Tibial nerve (tissue), 4 donors: ENCODE results near the gene FLYWCH2. TPM values are rescaled to one million over a fixed set of nuclear protein-coding genes. Genes with fewer than 3 reads are reported as not detected.
A peak's percentile ranks its signal among the peaks of the same experiment; 100 is the strongest.

ENCODE experiments used
- DNase-seq, 2 donors: peaks; one replicate each; pipeline ENCODE4 v3.0.0-alpha.2; 2019; ENCODE audit warnings: low spot score in 2 of 2
- H3K27ac ChIP-seq, 4 donors: fragments of 200-600 bp; sonication (generic) in 3 of 4; one replicate each; pipeline ENCODE4 v1.5.1; 2017 to 2019; ENCODE audit warnings: mild to moderate bottlenecking in 1 of 4
- H3K27me3 ChIP-seq, 2 donors: fragments of 200-600 bp; sonication (generic) in 1 of 2; one replicate each; pipeline versions ENCODE4 v1.5.1 to v1.6.0; 2017 to 2019
- H3K36me3 ChIP-seq, 3 donors: fragments of 200-600 bp; sonication (generic); one replicate each; pipeline ENCODE4 v1.5.1; 2018 to 2019
- H3K4me1 ChIP-seq, 4 donors: fragments of 200-600 bp; sonication (generic) in 3 of 4; one replicate each; pipeline ENCODE4 v1.5.1; 2017 to 2019
- H3K4me3 ChIP-seq, 4 donors: fragments of 200-600 bp; sonication (generic) in 3 of 4; one replicate each; pipeline ENCODE4 v1.5.1; 2017 to 2019; ENCODE audit warnings: mild to moderate bottlenecking in 1 of 4, moderate library complexity in 1 of 4
- H3K9me3 ChIP-seq, 4 donors: fragments of 200-600 bp; sonication (generic) in 3 of 4; one replicate each; pipeline ENCODE4 v1.5.1; 2017 to 2019
- EP300 ChIP-seq, 2 donors: sonication (generic); formaldehyde crosslinking; IDR thresholded peaks; one replicate each; pipeline ENCODE4 v1.6.1; 2017; ENCODE audit warnings: antibody characterized with exemption in 2 of 2, mild to moderate bottlenecking in 1 of 2
- POLR2A ChIP-seq, 2 donors: fragments of 450-650 bp; IDR thresholded peaks; one replicate each; pipeline ENCODE4 v1.6.1; 2017; ENCODE audit warnings: antibody characterized with exemption in 2 of 2, mild to moderate bottlenecking in 2 of 2, moderate library complexity in 2 of 2
- WGBS, 2 donors: methylation state at CpG; one replicate each; pipeline ENCODE4 v1.1.5; 2018; 5-methylcytosine and 5-hydroxymethylcytosine counted together
- total RNA-seq, 4 donors: library from RNA; depleted of rRNA; stranded (reverse); fragments of >200 nt; gene quantifications; one replicate each; pipeline ENCODE4 v1.1.0, GENCODE V29; 2016
- TF ChIP-seq, protein P1 (sequence below), 5 experiments: fragments of 200-600 bp in 3 of 5; fragments of 450-650 bp in 2 of 5; sonication (generic) in 3 of 5; IDR thresholded peaks; one replicate each; pipeline ENCODE4 v1.5.1; 2016 to 2019; ENCODE audit warnings: antibody characterized with exemption in 5 of 5, mild to moderate bottlenecking in 3 of 5, moderate library complexity in 2 of 5

Gene FLYWCH2
- total RNA-seq, 4 donors from 2014 or later, result 66.2 to 76.8 (median 72.8) TPM

DNA sequence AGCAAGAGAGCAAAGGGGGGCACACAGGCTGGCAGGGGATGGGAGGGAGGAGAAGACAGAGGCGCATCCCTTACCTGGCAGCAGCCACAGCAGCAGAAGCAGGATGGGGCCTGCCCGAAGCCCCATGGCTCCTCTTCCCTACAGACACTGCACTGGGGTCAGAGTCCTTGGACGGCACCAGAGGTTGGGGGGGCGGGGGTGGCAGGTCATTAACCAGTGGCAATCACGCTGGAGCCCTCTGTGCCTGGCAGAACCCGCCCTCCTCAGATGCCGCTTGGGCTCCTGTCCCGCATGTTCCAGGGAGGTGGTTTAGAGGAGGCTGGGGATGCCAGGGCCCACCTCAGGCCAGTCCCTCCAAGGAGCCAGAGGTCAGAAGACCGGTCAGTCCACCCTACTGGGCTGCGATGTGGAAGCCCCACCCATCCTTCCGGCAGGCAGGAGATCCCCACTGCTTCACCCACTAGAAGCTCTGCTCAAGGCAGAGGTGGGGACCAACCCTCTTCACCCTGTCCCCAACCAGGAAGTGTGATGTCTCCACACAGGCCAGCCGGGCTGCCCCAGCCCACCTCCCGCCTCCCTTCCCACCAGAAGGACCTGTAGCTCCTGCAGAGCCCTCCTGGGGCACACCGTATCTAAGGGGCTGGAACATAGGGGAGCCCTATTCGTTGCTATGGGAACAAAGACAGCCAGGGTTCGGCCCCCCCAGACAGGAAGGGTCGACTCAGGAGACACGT, 41.2 kb upstream of the FLYWCH2 start:
- TF ChIP-seq POLR2A (IDR thresholded peaks at IDR 0.05), result no peak
- TF ChIP-seq, protein P1, sequence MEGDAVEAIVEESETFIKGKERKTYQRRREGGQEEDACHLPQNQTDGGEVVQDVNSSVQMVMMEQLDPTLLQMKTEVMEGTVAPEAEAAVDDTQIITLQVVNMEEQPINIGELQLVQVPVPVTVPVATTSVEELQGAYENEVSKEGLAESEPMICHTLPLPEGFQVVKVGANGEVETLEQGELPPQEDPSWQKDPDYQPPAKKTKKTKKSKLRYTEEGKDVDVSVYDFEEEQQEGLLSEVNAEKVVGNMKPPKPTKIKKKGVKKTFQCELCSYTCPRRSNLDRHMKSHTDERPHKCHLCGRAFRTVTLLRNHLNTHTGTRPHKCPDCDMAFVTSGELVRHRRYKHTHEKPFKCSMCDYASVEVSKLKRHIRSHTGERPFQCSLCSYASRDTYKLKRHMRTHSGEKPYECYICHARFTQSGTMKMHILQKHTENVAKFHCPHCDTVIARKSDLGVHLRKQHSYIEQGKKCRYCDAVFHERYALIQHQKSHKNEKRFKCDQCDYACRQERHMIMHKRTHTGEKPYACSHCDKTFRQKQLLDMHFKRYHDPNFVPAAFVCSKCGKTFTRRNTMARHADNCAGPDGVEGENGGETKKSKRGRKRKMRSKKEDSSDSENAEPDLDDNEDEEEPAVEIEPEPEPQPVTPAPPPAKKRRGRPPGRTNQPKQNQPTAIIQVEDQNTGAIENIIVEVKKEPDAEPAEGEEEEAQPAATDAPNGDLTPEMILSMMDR (IDR thresholded peaks at IDR 0.05), result no peak
- no peak for TF ChIP-seq EP300 (IDR thresholded peaks at IDR 0.05)
- Histone ChIP-seq H3K36me3 (no peaks in the 10 kb centered on the region), H3K27ac (no peak overlapping the region), H3K9me3 (no peaks in the 10 kb centered on the region), H3K4me1 (peaks cover 0 to 15% (median 5%) of the 10 kb centered on the region in 4 donors), H3K27me3 (peaks cover 0 to 40% of the 10 kb centered on the region in 2 donors), H3K4me3 (peak overlapping the region in 1 of 4 donors; percentile 41)
- no peak for DNase-seq
- 73 to 83% methylated on average over 9 to 15 of the region's 18 CpGs for WGBS, 2 donors

DNA sequence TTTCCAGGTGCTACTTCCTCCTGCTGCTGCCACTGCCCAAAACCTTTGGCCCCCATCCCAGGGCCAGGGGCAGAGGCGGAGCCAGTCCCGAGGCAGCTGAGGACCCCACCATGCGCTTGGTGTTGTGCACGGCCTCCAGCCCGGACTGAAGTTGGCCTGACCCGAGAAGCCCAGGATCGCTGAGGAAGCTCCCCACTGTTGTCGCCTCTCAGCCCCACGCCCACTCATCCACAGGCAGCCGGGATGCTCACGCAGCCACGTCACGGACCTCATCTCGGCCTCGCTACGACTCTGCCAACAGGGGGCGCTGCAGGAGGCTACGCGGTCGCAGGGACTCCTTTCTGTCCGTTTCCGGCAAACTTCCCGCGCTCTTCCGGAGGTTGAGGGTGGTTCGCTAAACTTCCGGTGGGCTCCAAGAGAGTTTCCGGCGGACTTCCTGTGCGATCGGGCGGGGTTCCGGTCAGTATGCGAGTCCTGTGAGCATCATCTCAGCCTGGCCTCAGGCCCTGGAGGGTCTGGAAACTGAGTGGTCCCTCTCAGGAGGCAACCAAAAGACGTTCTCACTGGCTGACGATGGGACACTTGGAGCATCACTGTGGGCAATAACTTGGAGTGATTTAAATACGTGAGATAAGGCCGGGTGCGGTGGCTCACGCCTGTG, 40.5 kb upstream of the FLYWCH2 start:
- Histone ChIP-seq H3K27me3 (peaks cover 0 to 33% of the 10 kb centered on the region in 2 donors), H3K4me1 (peaks cover 0 to 15% (median 5%) of the 10 kb centered on the region in 4 donors), H3K4me3 (peak overlapping the region in 2 of 4 donors; percentile 4 to 41), H3K27ac (no peak overlapping the region), H3K36me3 (no peaks in the 10 kb centered on the region), H3K9me3 (no peaks in the 10 kb centered on the region)
- WGBS, 2 donors, result 32 to 51% methylated on average over 37 to 40 of the region's 40 CpGs
- no peak for DNase-seq
- TF ChIP-seq, protein P1 (IDR thresholded peaks at IDR 0.05), result peak in 4 of 5 experiments; percentile 17 to 54 (median 21)
- no peak for TF ChIP-seq POLR2A (IDR thresholded peaks at IDR 0.05)

DNA sequence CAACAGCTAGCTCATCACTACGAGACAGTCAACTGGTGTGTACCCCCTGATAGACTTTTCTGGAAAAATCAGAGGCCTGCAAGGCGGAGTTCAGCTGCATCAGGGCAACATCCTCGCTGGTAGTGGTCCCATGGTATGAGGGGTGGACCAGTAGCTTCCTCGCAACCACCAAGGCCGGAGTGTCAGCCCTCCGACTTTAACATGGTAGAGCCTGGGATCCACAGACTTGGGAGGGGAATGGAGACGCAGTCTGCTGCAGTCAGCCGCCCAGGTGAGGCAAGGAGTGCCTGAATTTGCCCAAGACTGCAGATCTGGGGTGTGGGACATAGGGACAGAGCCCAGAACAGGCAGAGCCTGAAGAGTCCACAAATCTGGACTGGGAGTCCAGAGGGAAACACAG, 39.5 kb upstream of the FLYWCH2 start:
- peaks cover 0 to 32% of the 10 kb centered on the region in 2 donors for H3K27me3 ChIP-seq
- 77 to 91% methylated on average over 8 of the region's 8 CpGs for WGBS, 2 donors

DNA sequence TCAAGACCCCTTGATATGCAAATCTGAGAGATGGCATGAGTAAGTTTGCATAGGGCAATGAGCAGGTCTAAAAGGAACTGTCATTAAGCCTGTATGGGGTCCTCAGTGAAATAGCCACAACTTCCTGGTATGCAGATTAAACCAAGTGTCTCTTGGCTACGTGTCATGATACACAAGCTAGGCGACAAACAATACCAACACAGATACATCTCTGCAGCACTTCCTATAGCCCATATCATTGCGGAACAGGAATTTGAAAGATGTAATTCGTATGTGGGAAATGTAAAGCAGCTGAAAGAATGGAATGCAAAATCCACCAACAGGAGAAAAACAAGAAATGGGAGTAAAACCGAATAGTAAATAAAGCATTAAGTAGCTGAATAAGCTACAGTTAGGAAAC, 37.9 kb upstream of the FLYWCH2 start:
- DNase-seq, result no peak
- WGBS, 2 donors, result 58 to 67% methylated on average over 5 of the region's 5 CpGs

More for the DNA sequence above, 39.5 kb upstream of the FLYWCH2 start:
- no peak overlapping the region for H3K4me3 ChIP-seq
- no peak for DNase-seq
- H3K27ac ChIP-seq, result no peak overlapping the region
- no peaks in the 10 kb centered on the region for H3K36me3 ChIP-seq
- peaks cover 0 to 9% (median 0%) of the 10 kb centered on the region in 4 donors for H3K9me3 ChIP-seq
- peaks cover 0 to 15% (median 5%) of the 10 kb centered on the region in 4 donors for H3K4me1 ChIP-seq
- no peak for TF ChIP-seq POLR2A (IDR thresholded peaks at IDR 0.05)
- TF ChIP-seq, protein P1 (IDR thresholded peaks at IDR 0.05), result no peak
- no peak for TF ChIP-seq EP300 (IDR thresholded peaks at IDR 0.05)

More for the DNA sequence above, 37.9 kb upstream of the FLYWCH2 start:
- no peak for TF ChIP-seq POLR2A (IDR thresholded peaks at IDR 0.05)
- no peak for TF ChIP-seq EP300 (IDR thresholded peaks at IDR 0.05)
- TF ChIP-seq, protein P1 (IDR thresholded peaks at IDR 0.05), result no peak
- H3K4me3 ChIP-seq, result no peak overlapping the region
- no peaks in the 10 kb centered on the region for H3K36me3 ChIP-seq
- H3K4me1 ChIP-seq, result peaks cover 0 to 11% (median 5%) of the 10 kb centered on the region in 4 donors
- H3K27ac ChIP-seq, result no peak overlapping the region
- peaks cover 0 to 10% (median 0%) of the 10 kb centered on the region in 4 donors for H3K9me3 ChIP-seq
- peaks cover 0 to 40% of the 10 kb centered on the region in 2 donors for H3K27me3 ChIP-seq
